Cortex of kidney (tissue), 1 donor: ENCODE data around the gene EPHA10.

Experiments
- DNase-seq: peaks from one replicate; lab custom pipeline; 2025; lab: John Stamatoyannopoulos, UW

Gene EPHA10

GRCh38 chr1:37734629-37735591 lies 30.0 kb downstream of the EPHA10 start:
- DNase-seq, result no peak

GRCh38 chr1:37732111-37732780 lies 32.7 kb downstream of the EPHA10 start:
- no peak for DNase-seq

- DNase-seq, result no peak
These were observed 33.5 kb downstream of the EPHA10 start for GRCh38 chr1:37731312-37732019.

- DNase-seq, result no peak
These were observed 34.5 kb downstream of the EPHA10 start for GRCh38 chr1:37730376-37730775.

GRCh38 chr1:37728416-37728815 lies 36.5 kb downstream of the EPHA10 start:
- DNase-seq, result no peak

- no peak for DNase-seq
These were observed 38.0 kb downstream of the EPHA10 start for GRCh38 chr1:37726751-37727585.

GRCh38 chr1:37725851-37726613 lies 38.9 kb downstream of the EPHA10 start:
- no peak for DNase-seq

GRCh38 chr1:37724575-37724974 lies 40.3 kb downstream of the EPHA10 start:
- no peak for DNase-seq

GRCh38 chr1:37723390-37724078 lies 41.4 kb downstream of the EPHA10 start:
- DNase-seq, result no peak

- no peak for DNase-seq
These were observed 41.9 kb downstream of the EPHA10 start for GRCh38 chr1:37723072-37723389.

GRCh38 chr1:37722181-37723071 lies 42.5 kb downstream of the EPHA10 start:
- DNase-seq, result no peak

GRCh38 chr1:37721565-37721964 lies 43.4 kb downstream of the EPHA10 start:
- DNase-seq, result no peak

- DNase-seq, result no peak
These were observed 44.4 kb downstream of the EPHA10 start for GRCh38 chr1:37720231-37721130.

- DNase-seq, result no peak
These were observed 45.2 kb downstream of the EPHA10 start for GRCh38 chr1:37719572-37720195.

GRCh38 chr1:37718901-37719571 lies 45.9 kb downstream of the EPHA10 start:
- no peak for DNase-seq

- DNase-seq, result no peak
These were observed 46.6 kb downstream of the EPHA10 start for GRCh38 chr1:37718181-37718900.

GRCh38 chr1:37717631-37718030 lies 47.3 kb downstream of the EPHA10 start:
- DNase-seq, result no peak
